HG03442 (cell line): ENCODE data around the gene DCDC1.

Experiments used
- ATAC-seq: cut with Tn5 transposase; IDR thresholded peaks from one replicate; pipeline ENCODE4 v1.9.1; 2021; ENCODE audit warnings: mild to moderate bottlenecking, moderate library complexity; ENCODE audit not compliant: unreplicated experiment

The DCDC1 gene

DNA sequence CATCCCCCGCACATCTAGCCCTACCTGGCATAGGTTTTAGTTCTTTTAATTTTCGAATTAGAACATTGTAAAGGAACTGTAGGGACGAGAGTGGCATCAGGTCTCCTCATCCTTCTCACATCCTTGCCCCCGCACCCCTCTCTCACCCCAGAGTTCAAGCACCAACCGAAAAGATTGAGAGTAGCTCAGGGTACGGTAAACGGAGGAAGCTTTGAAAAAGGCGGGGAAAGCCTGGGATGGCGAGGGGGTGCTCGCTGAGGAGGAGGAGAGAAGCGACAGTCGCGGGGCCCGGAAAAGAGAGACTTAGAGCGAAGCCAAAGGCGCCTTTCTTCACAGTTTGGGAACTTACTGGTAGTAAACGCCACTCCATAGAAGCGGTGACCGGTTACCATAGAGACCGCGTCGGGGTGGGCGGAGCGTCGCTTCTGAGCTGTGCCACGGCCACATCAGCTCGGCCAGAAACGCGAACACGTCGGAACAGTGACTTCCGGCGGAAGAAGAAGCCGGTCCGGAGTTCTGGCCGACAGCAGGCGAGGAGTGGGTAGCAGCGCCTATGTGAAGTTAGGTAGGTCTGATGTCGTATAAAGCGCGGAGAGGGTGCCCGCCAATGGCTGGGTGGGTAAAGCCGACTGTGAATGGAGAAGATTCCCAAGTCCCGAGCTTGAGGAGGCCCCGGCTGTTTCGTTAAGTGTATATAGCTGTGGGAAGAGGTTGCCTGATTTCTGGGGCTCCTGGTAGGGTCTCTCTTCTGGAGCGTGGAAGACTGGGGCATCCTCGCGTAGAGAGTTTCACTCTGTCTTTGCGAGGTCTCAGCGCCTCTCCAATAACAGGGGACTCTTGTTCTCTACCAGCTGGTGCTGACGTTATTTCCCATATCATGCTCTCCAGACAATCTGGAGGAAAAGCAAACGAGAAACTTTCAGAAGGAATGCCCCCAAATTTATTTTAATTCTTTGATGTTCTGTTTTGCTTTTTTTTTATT, at the start of gene DCDC1, which contains the start of gene DNAJC24:
Gene DCDC1, minus strand, starts transcription at position 392 of the 982 bp plus-strand sequence. CDS start 41,459 bp downstream, outside the sequence.
Gene DNAJC24, plus strand, starts transcription at position 513 of the 982 bp plus-strand sequence. CDS start 889 bp downstream, outside the sequence.
- peak; percentile 99 for ATAC-seq

- no peak for ATAC-seq
Observed at GRCh38 chr11:31419138-31419537, 49.6 kb upstream of the DCDC1 start.

GRCh38 chr11:31417816-31418215, 48.3 kb upstream of the DCDC1 start:
- ATAC-seq, result no peak

GRCh38 chr11:31417357-31417756, 47.8 kb upstream of the DCDC1 start:
- no peak for ATAC-seq

- ATAC-seq, result no peak
Observed at GRCh38 chr11:31415435-31415834, 45.9 kb upstream of the DCDC1 start.

DNA sequence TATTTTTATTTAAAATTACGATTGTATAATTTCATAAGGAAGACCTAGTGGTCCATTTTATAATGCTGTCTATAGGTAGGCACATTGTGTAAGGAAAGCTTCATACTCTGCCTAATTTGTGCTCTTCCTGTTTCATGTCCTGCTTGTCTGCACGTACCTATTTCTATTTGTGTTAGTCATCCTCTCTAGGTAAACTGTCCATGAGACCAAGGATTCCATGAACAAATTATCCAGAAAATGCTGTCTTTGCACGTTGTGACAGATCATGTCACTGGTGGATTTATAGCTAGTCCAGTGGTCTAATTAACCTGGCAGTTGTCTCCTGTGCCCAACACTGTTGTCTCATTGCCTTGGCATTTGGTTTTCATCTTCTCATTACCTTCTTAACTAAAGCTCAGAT, 44.8 kb upstream of the DCDC1 start:
- ATAC-seq, result no peak

GRCh38 chr11:31412946-31413345, 43.4 kb upstream of the DCDC1 start:
- no peak for ATAC-seq

DNA sequence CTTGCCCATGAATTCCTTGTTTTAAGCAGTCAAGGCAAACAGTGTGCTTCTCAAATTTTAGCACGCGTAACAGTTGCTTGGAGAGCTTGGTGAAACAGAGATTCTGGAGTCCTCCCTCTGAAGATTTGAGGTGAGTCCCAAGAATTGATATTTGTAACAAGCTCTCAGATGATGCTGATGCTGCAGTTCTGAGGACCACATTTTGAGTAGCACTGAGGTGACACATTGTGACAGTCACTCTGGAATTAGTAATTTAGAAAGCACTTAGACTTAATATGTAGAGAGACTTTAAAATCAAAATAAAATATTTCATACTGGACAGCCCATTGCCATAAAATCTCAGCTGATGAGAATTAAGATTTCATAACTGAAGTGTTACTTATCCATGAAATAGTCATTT, 38.7 kb upstream of the DCDC1 start:
- no peak for ATAC-seq

DNA sequence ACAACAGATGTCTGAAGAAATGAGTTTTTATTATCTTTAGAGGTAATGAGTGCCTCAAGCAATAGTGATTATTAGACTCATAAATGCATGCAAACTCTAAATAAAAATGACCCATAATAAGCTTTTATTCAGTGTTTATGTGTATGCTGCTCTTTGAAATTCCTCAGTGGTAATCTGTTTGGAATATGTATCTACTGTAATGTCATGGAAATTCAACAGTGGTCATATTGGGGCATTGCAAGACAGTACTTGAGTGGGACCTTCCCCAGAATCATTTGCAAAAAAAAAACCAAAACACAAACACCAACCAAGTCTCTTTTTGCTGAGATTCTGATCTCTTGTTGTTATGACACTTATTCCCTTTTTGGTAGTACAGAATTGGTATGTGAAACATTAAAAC, 35.1 kb upstream of the DCDC1 start:
- ATAC-seq, result no peak

- no peak for ATAC-seq
Observed at GRCh38 chr11:31397239-31397834, 27.8 kb upstream of the DCDC1 start.

GRCh38 chr11:31387379-31387778, 17.8 kb upstream of the DCDC1 start:
- no peak for ATAC-seq

- no peak for ATAC-seq
Observed at GRCh38 chr11:31383116-31383515, 13.6 kb upstream of the DCDC1 start.

DNA sequence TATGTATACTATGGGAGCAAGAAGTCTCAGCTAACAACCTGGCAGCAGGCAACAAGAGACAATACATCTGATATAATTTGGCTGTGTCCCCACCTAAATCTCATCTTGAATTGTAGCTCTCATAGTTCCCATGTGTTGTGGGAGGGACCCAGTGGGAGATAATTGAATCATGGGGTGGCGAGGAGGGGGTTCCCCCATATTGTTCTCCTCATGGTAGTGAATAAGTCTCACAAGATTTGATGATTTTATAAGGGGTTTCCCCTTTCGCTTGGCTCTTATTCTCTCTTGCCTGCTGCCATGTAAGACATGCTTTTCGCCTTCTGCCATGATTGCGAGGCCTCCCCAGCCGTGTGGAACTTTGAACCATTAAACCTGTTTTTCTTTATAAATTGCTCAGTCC, 6.3 kb upstream of the DCDC1 start:
- no peak for ATAC-seq

DNA sequence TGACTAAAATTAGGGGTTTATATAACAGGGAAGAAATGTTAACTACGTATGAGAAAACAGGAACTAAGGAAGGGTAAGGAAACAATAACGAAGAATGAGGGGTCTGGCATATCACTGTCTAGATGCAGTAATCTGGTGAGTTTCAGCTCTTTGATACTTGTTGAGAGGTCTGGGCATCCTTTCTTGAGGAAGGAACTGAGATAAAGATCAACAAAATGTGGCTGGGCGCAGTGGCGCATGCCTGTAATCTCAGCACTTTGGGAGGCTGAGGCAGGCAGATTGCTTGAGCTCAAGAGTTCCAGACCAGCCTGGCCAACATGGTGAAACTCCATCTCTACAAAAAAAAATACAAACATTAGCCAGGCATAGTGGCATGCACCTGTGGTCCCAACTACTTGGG, 2.7 kb downstream of the DCDC1 start:
- ATAC-seq, result no peak

DNA sequence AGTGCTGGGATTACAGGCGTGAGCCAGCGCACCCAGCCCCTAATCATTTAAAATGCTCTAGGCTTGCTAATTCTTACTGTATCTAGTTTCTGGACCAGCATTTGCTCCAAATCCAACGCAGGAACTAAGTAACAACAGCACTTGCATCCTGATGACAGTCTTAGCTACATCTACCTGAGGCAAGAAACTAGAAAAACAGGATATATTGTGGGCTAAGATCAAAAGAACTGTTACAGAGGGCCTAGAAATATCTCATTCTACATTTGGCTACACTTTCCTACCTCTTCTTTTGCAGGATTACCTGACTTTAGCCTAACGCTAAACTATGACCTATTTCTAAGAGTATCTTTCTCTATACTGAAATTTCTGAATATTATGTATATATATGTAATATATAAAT, 7.8 kb downstream of the DCDC1 start:
- no peak for ATAC-seq

DNA sequence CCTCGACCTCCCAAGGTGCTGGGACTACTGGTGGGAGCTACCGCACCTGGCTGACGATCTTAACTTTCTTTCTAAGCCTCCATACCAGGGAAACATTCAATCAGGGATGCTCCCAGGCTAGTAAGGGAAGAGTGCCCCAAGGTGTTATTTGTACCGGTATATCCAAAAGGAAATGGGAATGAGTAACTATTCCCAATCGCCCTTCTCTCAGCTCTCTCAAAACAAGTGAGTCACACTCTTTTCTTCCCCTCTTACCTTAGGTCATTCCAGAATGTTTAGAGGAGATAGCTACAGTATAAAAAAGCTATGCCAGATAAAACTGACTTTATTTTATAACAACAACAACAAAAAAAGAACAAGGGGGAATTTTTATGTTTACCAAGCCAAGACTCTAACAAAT, 13.7 kb downstream of the DCDC1 start:
- ATAC-seq, result no peak

DNA sequence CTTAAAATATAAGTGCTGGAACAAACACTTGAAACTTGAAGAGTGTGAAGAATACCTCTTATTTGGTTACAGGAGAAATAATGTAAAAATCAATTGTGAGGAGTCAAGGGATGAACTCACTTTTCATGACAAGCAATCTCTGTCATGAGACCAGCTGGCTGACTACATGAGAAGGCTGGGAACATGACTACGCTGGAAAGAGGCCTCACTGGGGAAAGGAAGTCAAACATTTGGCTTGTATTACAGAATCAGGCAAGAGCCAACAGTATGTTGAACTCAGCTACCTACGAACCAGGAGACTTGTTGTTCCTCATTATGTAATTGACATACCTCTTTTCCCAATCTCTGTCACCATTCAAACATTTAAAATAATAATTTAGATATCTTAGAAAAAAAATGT, 14.4 kb downstream of the DCDC1 start:
- no peak for ATAC-seq

DNA sequence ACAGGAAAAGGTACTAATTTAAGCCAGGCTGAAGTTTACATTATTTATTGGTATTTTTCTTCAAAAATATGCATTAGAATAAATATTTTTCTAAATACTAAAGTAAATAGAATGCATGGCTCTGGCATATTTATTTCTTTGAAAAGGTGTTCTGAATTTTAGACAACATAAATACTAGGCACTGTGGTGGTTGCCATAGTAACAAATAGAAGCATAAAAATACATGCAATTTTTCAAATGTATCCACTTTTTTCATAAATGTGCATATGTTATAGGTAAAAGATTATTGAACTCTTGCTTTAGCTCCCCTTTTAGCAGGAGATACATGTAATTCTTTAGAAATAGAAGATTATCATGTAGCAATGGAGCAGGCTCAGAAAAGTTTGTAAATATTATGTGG, 18.4 kb downstream of the DCDC1 start:
- no peak for ATAC-seq

DNA sequence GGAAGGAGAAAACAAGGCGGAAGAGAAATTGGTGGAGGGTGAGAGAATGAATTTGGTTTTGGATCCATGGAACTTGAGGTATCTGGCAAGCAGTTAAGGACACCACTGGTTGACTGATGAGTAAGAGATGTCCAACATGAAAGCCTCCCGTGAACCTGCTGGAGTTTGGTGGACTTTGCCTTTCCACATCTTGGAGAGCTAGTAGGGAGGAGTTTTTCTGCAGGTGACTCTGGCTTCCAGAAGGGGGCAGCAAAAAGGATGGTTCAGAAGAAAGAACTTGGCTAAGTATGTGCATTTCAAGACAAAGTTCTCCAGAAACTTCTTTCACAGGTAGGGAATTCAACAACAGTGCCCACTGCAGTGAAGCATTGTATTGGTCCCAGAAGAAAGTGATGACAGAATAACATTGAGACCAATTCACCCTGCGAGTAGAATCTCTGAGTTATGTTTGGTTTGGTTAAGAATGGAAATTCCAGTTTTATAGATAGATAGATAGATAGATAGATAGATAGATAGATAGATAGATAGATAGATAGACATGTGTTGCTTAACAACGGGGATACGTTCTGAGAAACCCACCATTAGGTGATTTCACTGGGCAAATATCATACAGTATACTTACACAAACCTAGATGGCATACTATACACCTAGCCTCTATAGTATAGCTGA, 28.5 kb downstream of the DCDC1 start:
- no peak for ATAC-seq

- no peak for ATAC-seq
Observed at GRCh38 chr11:31337806-31338205, 31.7 kb downstream of the DCDC1 start.

GRCh38 chr11:31328697-31329096, 40.8 kb downstream of the DCDC1 start:
- no peak for ATAC-seq

- ATAC-seq, result no peak
Observed at GRCh38 chr11:31327417-31327816, 42.1 kb downstream of the DCDC1 start.
